Endothelial cell of umbilical vein (primary cell): Measurements from ENCODE around the gene CD68. TPM values are rescaled to one million over a fixed set of nuclear protein-coding genes. Genes with fewer than 3 reads are reported as not detected.

Source experiments
- BruUV-seq: library from RNA; stranded (reverse); fragments of 400-500 nt; replicated peaks from 2 replicates; lab custom pipeline; 2021; lab: Mats Ljungman, UMichigan
- CTCF ChIA-PET: fragments of 300-600, 350-600 bp; sonication (Branson Sonifier 250); formaldehyde crosslinking; loops from one replicate; lab custom pipeline; 2021; ENCODE audit warnings: antibody characterized with exemption, inconsistent platforms; lab: Charles Lee
- POLR2A ChIA-PET: fragments of 300-600, 350-600 bp; sonication (Branson Sonifier 250); formaldehyde crosslinking; loops from one replicate; lab custom pipeline; 2021; ENCODE audit warnings: antibody characterized with exemption, inconsistent platforms; lab: Charles Lee
- DNase-seq: peaks from one replicate; pipeline ENCODE4 v3.0.0-alpha.2; 2011; ENCODE audit warnings: low read depth, low spot score
- FAIRE-seq: peaks from 2 replicates; lab custom pipeline; 2011; peaks lifted over from hg19 to GRCh38; lab: Jason Lieb, UNC
- H2AFZ ChIP-seq: 2 replicates; pipeline ENCODE4 v1.6.0; 2012; ENCODE audit warnings: low read depth, low read length, control low read depth, inconsistent platforms
- H3K27ac ChIP-seq: 2 replicates; pipeline ENCODE4 v1.5.1; 2011; ENCODE audit warnings: low read depth, mild to moderate bottlenecking, control low read depth, low read length, moderate library complexity; ENCODE audit not compliant: insufficient read depth
- H3K27me3 ChIP-seq, 2 experiments: 2 replicates each; pipeline versions ENCODE4 v1.6.0 to v1.6.1; 2011; ENCODE audit warnings: low read length in 2 of 2, mixed read lengths in 1 of 2; ENCODE audit not compliant: control insufficient read depth in 2 of 2, insufficient read depth in 2 of 2
- H3K36me3 ChIP-seq, 2 experiments: 2 replicates in 1 of 2; 3 replicates in 1 of 2; pipeline ENCODE4 v1.5.1; 2011; ENCODE audit warnings: low read length in 2 of 2, mild to moderate bottlenecking in 1 of 2, moderate library complexity in 1 of 2; ENCODE audit not compliant: control insufficient read depth in 2 of 2, insufficient read depth in 2 of 2; ENCODE audit errors: extremely low read depth in 1 of 2
- H3K4me1 ChIP-seq: 3 replicates; pipeline ENCODE4 v1.5.1; 2011; ENCODE audit warnings: mild to moderate bottlenecking, low read length; ENCODE audit not compliant: control insufficient read depth, insufficient read depth; ENCODE audit errors: extremely low read depth
- H3K4me2 ChIP-seq: 2 replicates; pipeline ENCODE4 v1.6.1; 2011; ENCODE audit warnings: low read length, control low read depth, mixed read lengths; ENCODE audit not compliant: insufficient read depth
- H3K4me3 ChIP-seq, 3 experiments: fragments of 200-600 bp in 1 of 3; sonication (generic), shearing (Covaris generic) in 1 of 3; replicated peaks in 1 of 3; 2 replicates each; pipeline ENCODE4 v1.5.1; 2011 to 2016; ENCODE audit warnings: control low read depth in 3 of 3, low read length in 3 of 3, mild to moderate bottlenecking in 2 of 3, inconsistent platforms in 1 of 3, low read depth in 1 of 3, moderate library complexity in 1 of 3; ENCODE audit not compliant: insufficient read depth in 1 of 3
- H3K79me2 ChIP-seq: 2 replicates; pipeline ENCODE4 v1.6.0; 2012; ENCODE audit warnings: low read length, inconsistent platforms; ENCODE audit not compliant: control insufficient read depth, insufficient read depth
- H3K9ac ChIP-seq: replicated peaks from 2 replicates; pipeline ENCODE3; 2011; ENCODE audit warnings: low read length, control low read depth; ENCODE audit not compliant: insufficient read depth; ENCODE audit errors: extremely low read depth
- H3K9me1 ChIP-seq: replicated peaks from 3 replicates; pipeline ENCODE4 v1.6.0; 2011; ENCODE audit warnings: mild to moderate bottlenecking, low read length; ENCODE audit not compliant: control insufficient read depth, insufficient read depth; ENCODE audit errors: extremely low read depth
- H3K9me3 ChIP-seq: replicated peaks from 2 replicates; pipeline ENCODE4 v1.5.1; 2012; ENCODE audit warnings: low read length, inconsistent platforms; ENCODE audit not compliant: control insufficient read depth, insufficient read depth
- H4K20me1 ChIP-seq: replicated peaks from 2 replicates; pipeline ENCODE3; 2011; ENCODE audit warnings: mild to moderate bottlenecking, low read length; ENCODE audit not compliant: control insufficient read depth, insufficient read depth; ENCODE audit errors: extremely low read depth
- EZH2 ChIP-seq: IDR thresholded peaks from 2 replicates; pipeline ENCODE4 v1.6.1; 2012; ENCODE audit warnings: borderline replicate concordance, low read depth, mild to moderate bottlenecking, moderate library complexity, low read length, inconsistent platforms; ENCODE audit not compliant: severe bottlenecking
- FOS ChIP-seq: IDR thresholded peaks from 2 replicates; pipeline ENCODE4 v1.6.1; 2011; ENCODE audit warnings: mild to moderate bottlenecking, low read length, moderate library complexity, borderline replicate concordance; ENCODE audit not compliant: insufficient read depth
- GATA2 ChIP-seq: IDR thresholded peaks from 2 replicates; pipeline ENCODE4 v1.7.0; 2011; ENCODE audit warnings: low read depth, mild to moderate bottlenecking, moderate library complexity, mixed read lengths, low read length; ENCODE audit not compliant: insufficient read length, insufficient read depth
- JUN ChIP-seq: IDR thresholded peaks from 2 replicates; pipeline ENCODE4 v1.6.1; 2011; ENCODE audit warnings: borderline replicate concordance, low read depth; ENCODE audit not compliant: insufficient read length, insufficient read depth
- MAX ChIP-seq: IDR thresholded peaks from 2 replicates; pipeline ENCODE4 v1.6.1; 2011; ENCODE audit not compliant: insufficient read depth, insufficient read length
- MYC ChIP-seq: IDR thresholded peaks from one replicate; pipeline ENCODE4 v1.6.1; 2011; ENCODE audit warnings: mild to moderate bottlenecking, low read depth, low read length
- POLR2A ChIP-seq: IDR thresholded peaks from 2 replicates; pipeline ENCODE4 v1.6.1; 2012; ENCODE audit warnings: low read depth, mild to moderate bottlenecking, control low read depth, low read length
- POLR2AphosphoS5 ChIP-seq: IDR thresholded peaks from 2 replicates; pipeline ENCODE4 v1.6.1; 2012; ENCODE audit warnings: low read depth, mild to moderate bottlenecking, control low read depth, low read length, moderate library complexity; ENCODE audit not compliant: insufficient read depth
- dilution Hi-C: fragments of 300-500 bp; cut with MboI; formaldehyde crosslinking; loops from one replicate; pipeline ENCODE4 v1.15.0; 2019; ENCODE audit warnings: low sequenced_read_pairs; ENCODE audit not compliant: extremely low pct_ligation_motif_present
- intact Hi-C: fragments of 100-400 bp; cut with micrococcal nuclease; formaldehyde crosslinking; loops from one replicate; pipeline ENCODE4 v1.10.0; 2022
- polyA plus RNA-seq, 4 experiments: library from polyadenylated mRNA; depleted of rRNA in 3 of 4; stranded (reverse) in 3 of 4; unstranded in 1 of 4; fragments of >200 nt; gene quantifications; 2 replicates each; pipeline versions ENCODE4 v1.2.1 to v1.2.3, GENCODE V29; 2011 to 2012; ENCODE audit warnings: missing spikeins in 1 of 4
- small RNA-seq: library from RNA; depleted of rRNA; stranded (forward); fragments of <200 nt; gene quantifications from one replicate; pipeline ENCODE3, GENCODE V24; 2012; ENCODE audit warnings: low replicate concordance, low read depth; ENCODE audit not compliant: insufficient read depth, insufficient read length
- total RNA-seq: library from RNA; stranded (reverse); gene quantifications from 2 replicates; pipeline ENCODE4 v1.2.3, GENCODE V29; 2021

The CD68 gene
- total and polyA plus RNA-seq, 2 donors (not counting 3 experiments of a cell fraction or from before 2014, with no cell fraction given): 2.9 to 30.8 TPM

GRCh38 chr17:7629939-7630571, 50.6 kb downstream of the CD68 start, which contains the start of gene SHBG:
Gene SHBG (plus strand): TSS chr17:7630135. CDS start chr17:7630173, 38 bp downstream.
- H3K4me2 ChIP-seq: no peak within 1 kb of the TSS
- no peak for DNase-seq
- no peaks in the 10 kb centered on the region for H3K27me3 ChIP-seq
- TF ChIP-seq JUN: no peak
- no peak for TF ChIP-seq POLR2AphosphoS5
- TF ChIP-seq POLR2A: no peak
- no peak for TF ChIP-seq MAX
- TF ChIP-seq GATA2: no peak
- TF ChIP-seq MYC: no peak
- no peak for TF ChIP-seq EZH2
- TF ChIP-seq FOS: no peak
- H3K9ac ChIP-seq: no peak within 1 kb of the TSS
- no peaks in the 10 kb centered on the region for H3K9me3 ChIP-seq
- no peak within 1 kb of the TSS for H2AFZ ChIP-seq
- no peaks in the 10 kb centered on the region for H3K79me2 ChIP-seq
- ChIA-PET CTCF (interaction anchor here (1.3 to 6.6 kb wide), 3 partner anchors 21 to 86 kb away, joined by 5 to 97 read pairs (median 6); partner anchors contain the start of genes ATP1B2, TP53 and WRAP53), POLR2A (no interaction called here)
- dilution Hi-C loops: no loop called here
- H3K36me3 ChIP-seq: peaks cover 0 to 2% of the 10 kb centered on the region in 2 experiments
- no peak within 1 kb of the TSS for H3K27ac ChIP-seq
- no TSS peak for BruUV-seq
- FAIRE-seq: no peak
- H3K4me3 ChIP-seq: no peak within 1 kb of the TSS
- H4K20me1 ChIP-seq: no peaks in the 10 kb centered on the region
- no peaks in the 10 kb centered on the region for H3K4me1 ChIP-seq
- intact Hi-C loops: no loop called here
- H3K9me1 ChIP-seq: no peaks in the 10 kb centered on the region

Small RNAs within 50 kb of the gene (small RNA-seq; reads per million reads assigned to genes)
- not detected for gene CD68
- not detected for gene RF00019
- not detected for gene SNORA48
- gene SNORD10: not detected

Other genes with a start within 250 kb of the CD68 start
- gene ACAP1, start 243.1 kb upstream of the CD68 start, total RNA-seq: not detected in 2 replicates
- 0.46 TPM in 1 of 2 replicates, not detected in the other for gene ACAP1, start 243.1 kb upstream of the CD68 start, polyA plus RNA-seq
- gene KCTD11, start 227.5 kb upstream of the CD68 start, total RNA-seq: 3.5 and 3.8 TPM in 2 replicates
- gene KCTD11, start 227.5 kb upstream of the CD68 start, polyA plus RNA-seq: 6.5 and 6.7 TPM in 2 replicates
- gene TMEM95, start 224.5 kb upstream of the CD68 start, total RNA-seq: not detected in 2 replicates
- not detected in 2 replicates for gene TMEM95, start 224.5 kb upstream of the CD68 start, polyA plus RNA-seq
- 0.58 and 0.67 TPM in 2 replicates for gene TNK1, start 198.5 kb upstream of the CD68 start, total RNA-seq
- gene TNK1, start 198.5 kb upstream of the CD68 start, polyA plus RNA-seq: 0.14 and 0.22 TPM in 2 replicates
- 54.5 and 59.9 TPM in 2 replicates for gene PLSCR3, start 185.1 kb upstream of the CD68 start, total RNA-seq
- 94.8 and 111 TPM in 2 replicates for gene PLSCR3, start 185.1 kb upstream of the CD68 start, polyA plus RNA-seq
- gene TMEM256, start 175.5 kb upstream of the CD68 start, total RNA-seq: 57.3 and 67.4 TPM in 2 replicates
- gene TMEM256, start 175.5 kb upstream of the CD68 start, polyA plus RNA-seq: 148 and 218 TPM in 2 replicates
- 25.9 and 29.2 TPM in 2 replicates for gene NLGN2, start 171.8 kb upstream of the CD68 start, total RNA-seq
- gene NLGN2, start 171.8 kb upstream of the CD68 start, polyA plus RNA-seq: 15.4 and 15.5 TPM in 2 replicates
- gene SPEM1, start 159.3 kb upstream of the CD68 start, total RNA-seq: not detected in 2 replicates
- not detected in 2 replicates for gene SPEM1, start 159.3 kb upstream of the CD68 start, polyA plus RNA-seq
- not detected in 2 replicates for gene SPEM2, start 154.0 kb upstream of the CD68 start, total RNA-seq
- gene SPEM2, start 154.0 kb upstream of the CD68 start, polyA plus RNA-seq: not detected in 2 replicates
- not detected in 2 replicates for gene SPEM3, start 150.8 kb upstream of the CD68 start, total RNA-seq
- gene SPEM3, start 150.8 kb upstream of the CD68 start, polyA plus RNA-seq: not detected in 2 replicates
- 6.1 and 6.5 TPM in 2 replicates for gene TMEM102, start 144.2 kb upstream of the CD68 start, total RNA-seq
- 5.8 and 8.4 TPM in 2 replicates for gene TMEM102, start 144.2 kb upstream of the CD68 start, polyA plus RNA-seq
- 1.8 TPM in 1 of 2 replicates, not detected in the other for gene FGF11, start 140.1 kb upstream of the CD68 start, total RNA-seq
- gene FGF11, start 140.1 kb upstream of the CD68 start, polyA plus RNA-seq: 0.70 and 0.92 TPM in 2 replicates
- 5.4 and 5.6 TPM in 2 replicates for gene CHRNB1, start 134.6 kb upstream of the CD68 start, total RNA-seq
- gene CHRNB1, start 134.6 kb upstream of the CD68 start, polyA plus RNA-seq: 9.3 and 9.6 TPM in 2 replicates
- gene ZBTB4, start 100.0 kb upstream of the CD68 start, total RNA-seq: 26.5 and 27.4 TPM in 2 replicates
- gene ZBTB4, start 100.0 kb upstream of the CD68 start, polyA plus RNA-seq: 15.1 and 15.7 TPM in 2 replicates
- gene SLC35G6, start 98.2 kb upstream of the CD68 start, total RNA-seq: not detected in 2 replicates
- gene SLC35G6, start 98.2 kb upstream of the CD68 start, polyA plus RNA-seq: not detected in 2 replicates
- 145 and 151 TPM in 2 replicates for gene POLR2A, start 95.3 kb upstream of the CD68 start, total RNA-seq
- 25.1 and 45.9 TPM in 2 replicates for gene POLR2A, start 95.3 kb upstream of the CD68 start, polyA plus RNA-seq
- gene TNFSF12, start 30.6 kb upstream of the CD68 start, total RNA-seq: 21.0 and 28.4 TPM in 2 replicates
- gene TNFSF12, start 30.6 kb upstream of the CD68 start, polyA plus RNA-seq: 39.4 and 40.5 TPM in 2 replicates
- gene TNFSF13, start 20.9 kb upstream of the CD68 start, total RNA-seq: 3.7 and 5.4 TPM in 2 replicates
- gene TNFSF13, start 20.9 kb upstream of the CD68 start, polyA plus RNA-seq: 3.6 and 4.3 TPM in 2 replicates
- 56.5 and 63.4 TPM in 2 replicates for gene SENP3, start 17.7 kb upstream of the CD68 start, total RNA-seq
- 91.6 and 96.5 TPM in 2 replicates for gene SENP3, start 17.7 kb upstream of the CD68 start, polyA plus RNA-seq
- 61.2 and 78.0 TPM in 2 replicates for gene MPDU1, start 4.2 kb downstream of the CD68 start, total RNA-seq
- gene MPDU1, start 4.2 kb downstream of the CD68 start, polyA plus RNA-seq: 368 and 384 TPM in 2 replicates
- 0.39 and 0.46 TPM in 2 replicates for gene SOX15, start 10.5 kb downstream of the CD68 start, total RNA-seq
- 0.19 and 0.26 TPM in 2 replicates for gene SOX15, start 10.5 kb downstream of the CD68 start, polyA plus RNA-seq
- 33.1 and 40.1 TPM in 2 replicates for gene FXR2, start 35.3 kb downstream of the CD68 start, total RNA-seq
- gene FXR2, start 35.3 kb downstream of the CD68 start, polyA plus RNA-seq: 48.9 and 59.9 TPM in 2 replicates
- 51.8 and 52.5 TPM in 2 replicates for gene SAT2, start 48.2 kb downstream of the CD68 start, total RNA-seq
- gene SAT2, start 48.2 kb downstream of the CD68 start, polyA plus RNA-seq: 27.9 and 38.0 TPM in 2 replicates
- not detected in 2 replicates for gene SHBG, start 50.5 kb downstream of the CD68 start, total RNA-seq
- 0.32 and 0.51 TPM in 2 replicates for gene SHBG, start 50.5 kb downstream of the CD68 start, polyA plus RNA-seq
- not detected in 2 replicates for gene ATP1B2, start 71.3 kb downstream of the CD68 start, total RNA-seq
- 0.06 TPM in 1 of 2 replicates, not detected in the other for gene ATP1B2, start 71.3 kb downstream of the CD68 start, polyA plus RNA-seq
- 128 and 138 TPM in 2 replicates for gene TP53, start 107.9 kb downstream of the CD68 start, total RNA-seq
- gene TP53, start 107.9 kb downstream of the CD68 start, polyA plus RNA-seq: 82.1 and 85.5 TPM in 2 replicates
- gene WRAP53, start 108.8 kb downstream of the CD68 start, total RNA-seq: 23.7 and 28.0 TPM in 2 replicates
- gene WRAP53, start 108.8 kb downstream of the CD68 start, polyA plus RNA-seq: 17.9 and 21.8 TPM in 2 replicates
- gene EFNB3, start 125.6 kb downstream of the CD68 start, total RNA-seq: 1.1 and 1.4 TPM in 2 replicates
- gene EFNB3, start 125.6 kb downstream of the CD68 start, polyA plus RNA-seq: 2.9 and 3.1 TPM in 2 replicates
- 0.11 TPM in 1 of 2 replicates, not detected in the other for gene DNAH2, start 138.1 kb downstream of the CD68 start, total RNA-seq
- 0.06 and 0.10 TPM in 2 replicates for gene DNAH2, start 138.1 kb downstream of the CD68 start, polyA plus RNA-seq